CD4-positive, alpha-beta T cell (primary cell): ENCODE data around the gene GALM. TPM values are rescaled to one million over a fixed set of nuclear protein-coding genes. Genes with fewer than 3 reads are reported as not detected.
A peak's percentile ranks its signal among the peaks of the same experiment; 100 is the strongest.
"Not testable (repeated sequence)": the region's sequence is repeated elsewhere in the genome, so short reads cannot be mapped to it uniquely, and the experiment has no call there.

ENCODE experiments used
- ATAC-seq: fragments of 200-7000 bp; cut with Tn5 transposase; one replicate; pipeline ENCODE4 v1.10.0; 2022; ENCODE audit warnings: mild to moderate bottlenecking; ENCODE audit not compliant: poor library complexity
- CTCF ChIA-PET: fragments of 350-600 bp; sonication (Branson Sonifier 250); formaldehyde crosslinking; loops from one replicate; lab custom pipeline; 2021; ENCODE audit warnings: antibody characterized with exemption, inconsistent platforms; lab: Charles Lee
- POLR2A ChIA-PET: fragments of 350-600 bp; sonication (Branson Sonifier 250); formaldehyde crosslinking; loops from one replicate; lab custom pipeline; 2021; ENCODE audit warnings: antibody characterized with exemption, inconsistent platforms; lab: Charles Lee
- DNase-seq, 14 experiments: peaks; one replicate each; pipeline ENCODE4 v3.0.0-alpha.2; 2013 to 2020; ENCODE audit warnings: mixed read lengths in 2 of 14
- H3K27ac ChIP-seq, 2 donors: one replicate each; pipeline versions ENCODE4 v1.5.1 to v1.7.0; 2013; ENCODE audit warnings: low read length in 2 of 2, low read depth in 1 of 2, mild to moderate bottlenecking in 1 of 2
- H3K27me3 ChIP-seq, 2 experiments: 1 replicate in 1 of 2; 2 replicates in 1 of 2; pipeline versions ENCODE4 v1.6.1 to v1.7.0; 2013; ENCODE audit warnings: low read length in 2 of 2, control low read depth in 1 of 2, mild to moderate bottlenecking in 1 of 2, moderate library complexity in 1 of 2; ENCODE audit not compliant: insufficient read depth in 2 of 2, control insufficient read depth in 1 of 2
- H3K36me3 ChIP-seq: one replicate; pipeline ENCODE4 v1.6.1; 2013; ENCODE audit warnings: low read length, control low read depth; ENCODE audit not compliant: insufficient read depth
- H3K4me1 ChIP-seq: one replicate; pipeline ENCODE4 v1.6.1; 2013; ENCODE audit warnings: low read length, control low read depth; ENCODE audit not compliant: insufficient read depth
- H3K4me3 ChIP-seq: one replicate; pipeline ENCODE4 v1.5.1; 2013; ENCODE audit warnings: mild to moderate bottlenecking, low read length, moderate library complexity
- H3K9me3 ChIP-seq, 2 experiments: 1 replicate in 1 of 2; 2 replicates in 1 of 2; pipeline versions ENCODE4 v1.6.1 to v1.7.0; 2013; ENCODE audit warnings: low read length in 2 of 2, mild to moderate bottlenecking in 2 of 2, control low read depth in 1 of 2, moderate library complexity in 1 of 2; ENCODE audit not compliant: control insufficient read depth in 1 of 2, insufficient read depth in 1 of 2
- H3K27ac Mint-ChIP-seq: one replicate; pipeline ENCODE4 v1.8.0; 2020; ENCODE audit warnings: mixed read lengths
- H3K27me3 Mint-ChIP-seq: one replicate; pipeline ENCODE4 v1.8.0; 2021; ENCODE audit warnings: mixed read lengths
- H3K36me3 Mint-ChIP-seq: one replicate; pipeline ENCODE4 v1.8.0; 2021; ENCODE audit warnings: low read depth, mixed read lengths
- H3K4me1 Mint-ChIP-seq: one replicate; pipeline ENCODE4 v1.8.0; 2021; ENCODE audit warnings: low read depth, mixed read lengths
- H3K4me3 Mint-ChIP-seq: one replicate; pipeline ENCODE4 v1.8.0; 2020; ENCODE audit warnings: mild to moderate bottlenecking, mixed read lengths
- H3K9me3 Mint-ChIP-seq: one replicate; pipeline ENCODE4 v1.8.0; 2020; ENCODE audit warnings: mixed read lengths
- CTCF ChIP-seq: fragments of 200-600 bp; IDR thresholded peaks from one replicate; pipeline ENCODE4 v1.8.0; 2022; ENCODE audit warnings: antibody characterized with exemption, mild to moderate bottlenecking
- intact Hi-C, 2 experiments: fragments of 100-400 bp; cut with DNase I in 1 of 2; cut with micrococcal nuclease in 1 of 2; formaldehyde crosslinking; loops; one replicate each; pipeline versions ENCODE4 v1.15.1 to v1.9.0; 2023 to 2025; cut with DNase I, micrococcal nuclease
- total RNA-seq, 174 experiments: library from RNA in 2 of 174; stranded (reverse) in 2 of 174; gene quantifications; one replicate each; pipeline ENCODE4 v1.2.3 and lab custom pipeline; 2021 to 2026

Gene GALM
- total RNA-seq, 2 experiments from 2014 or later: 5.9 to 7.0 TPM

GRCh38 chr2:38671946-38672345, 6.0 kb downstream of the GALM start:
- H3K27me3 ChIP-seq: no peaks in the 10 kb centered on the region
- DNase-seq (no peak), ATAC-seq (no peak)
- H3K36me3 ChIP-seq: peaks cover 16% of the 10 kb centered on the region
- intact Hi-C loops: no loop called here
- ChIA-PET CTCF (interaction anchor here (0.7 to 3.3 kb wide), 5 partner anchors 10 to 90 kb away, joined by 3 to 15 read pairs (median 4); no protein-coding TSS in a partner anchor), POLR2A (interaction anchor here (0.8 to 2.2 kb wide), 4 partner anchors 10 to 79 kb away, joined by 3 to 12 read pairs (median 8); partner anchors contain the start of genes HNRNPLL and SRSF7)
- peaks cover 42% of the 10 kb centered on the region for H3K36me3 Mint-ChIP-seq
- H3K9me3 ChIP-seq: no peaks in the 10 kb centered on the region
- no peak for TF ChIP-seq CTCF
- H3K4me1 ChIP-seq: peaks cover 66% of the 10 kb centered on the region
- H3K27ac Mint-ChIP-seq: peak overlapping the region; percentile 61
- no peaks in the 10 kb centered on the region for H3K9me3 Mint-ChIP-seq
- no peaks in the 10 kb centered on the region for H3K27me3 Mint-ChIP-seq
- H3K4me3 Mint-ChIP-seq: no peak overlapping the region
- peaks cover 68% of the 10 kb centered on the region for H3K4me1 Mint-ChIP-seq
- H3K4me3 ChIP-seq: no peak overlapping the region
- H3K27ac ChIP-seq: peak overlapping the region in 1 of 2 donors; percentile 1

- Histone ChIP-seq H3K27me3 (no peaks in the 10 kb centered on the region), H3K36me3 (peaks cover 24% of the 10 kb centered on the region), H3K27ac (no peak overlapping the region), H3K4me1 (peaks cover 70% of the 10 kb centered on the region), H3K4me3 (no peak overlapping the region), H3K9me3 (no peaks in the 10 kb centered on the region)
- Mint-ChIP-seq H3K4me1 (peaks cover 68% of the 10 kb centered on the region), H3K4me3 (no peak overlapping the region), H3K27ac (peak overlapping the region; percentile 61), H3K36me3 (peaks cover 49% of the 10 kb centered on the region), H3K9me3 (no peaks in the 10 kb centered on the region), H3K27me3 (no peaks in the 10 kb centered on the region)
- ATAC-seq (no peak), DNase-seq (no peak)
- TF ChIP-seq CTCF: no peak
- ChIA-PET CTCF (interaction anchor here (0.8 to 3.3 kb wide), 3 partner anchors 9 to 91 kb away, joined by 3 to 15 read pairs (median 4); no protein-coding TSS in a partner anchor), POLR2A (interaction anchor here (0.8 to 2.2 kb wide), 4 partner anchors 10 to 78 kb away, joined by 3 to 12 read pairs (median 6); partner anchors contain the start of genes HNRNPLL and SRSF7)
- intact Hi-C loops: loop anchor here in 1 of 2 experiments (1.0 kb wide), 1 partner anchor 22 kb away; no protein-coding TSS in a partner anchor
Observed at GRCh38 chr2:38672445-38673391, 6.8 kb downstream of the GALM start.

- TF ChIP-seq CTCF: no peak
- H3K9me3 Mint-ChIP-seq: no peaks in the 10 kb centered on the region
- H3K27me3 ChIP-seq: no peaks in the 10 kb centered on the region
- H3K4me3 Mint-ChIP-seq: no peak overlapping the region
- no peak overlapping the region for H3K4me3 ChIP-seq
- peaks cover 51% of the 10 kb centered on the region for H3K4me1 ChIP-seq
- H3K27ac Mint-ChIP-seq: peak overlapping the region; percentile 45
- H3K4me1 Mint-ChIP-seq: peaks cover 58% of the 10 kb centered on the region
- CTCF ChIA-PET: interaction anchor here (1.8 kb wide), 1 partner anchor 73 kb away, joined by 6 read pairs; no protein-coding TSS in a partner anchor
- H3K9me3 ChIP-seq: no peaks in the 10 kb centered on the region
- no peaks in the 10 kb centered on the region for H3K27me3 Mint-ChIP-seq
- intact Hi-C loops: no loop called here
- no peak for DNase-seq
- peaks cover 73% of the 10 kb centered on the region for H3K36me3 Mint-ChIP-seq
- POLR2A ChIA-PET: interaction anchor here (2.9 kb wide), 1 partner anchor 10 kb away, joined by 13 read pairs; the partner anchor contains the start of gene GALM
- H3K27ac ChIP-seq: no peak overlapping the region
- no peak for ATAC-seq
- peaks cover 53% of the 10 kb centered on the region for H3K36me3 ChIP-seq
Observed at GRCh38 chr2:38676681-38677080, 10.8 kb downstream of the GALM start.

- H3K9me3 ChIP-seq, H3K4me3 ChIP-seq, H3K9me3 Mint-ChIP-seq, DNase-seq, H3K27me3 Mint-ChIP-seq, ATAC-seq, H3K27ac ChIP-seq, H3K27me3 ChIP-seq, H3K4me3 Mint-ChIP-seq: not testable (repeated sequence)
- Mint-ChIP-seq H3K36me3 (peaks cover 89% of the 10 kb centered on the region), H3K4me1 (peaks cover 59% of the 10 kb centered on the region), H3K27ac (peak overlapping the region; percentile 86)
- Histone ChIP-seq H3K4me1 (peaks cover 58% of the 10 kb centered on the region), H3K36me3 (peaks cover 66% of the 10 kb centered on the region)
- intact Hi-C loops: loop anchor here in 1 of 2 experiments (5.0 kb wide), 2 partner anchors 41 to 79 kb away; partner anchors contain the start of gene HNRNPLL
- CTCF ChIA-PET: interaction anchor here (1.6 to 3.0 kb wide), 5 partner anchors 27 to 101 kb away, joined by 5 to 25 read pairs (median 7); no protein-coding TSS in a partner anchor
- POLR2A ChIA-PET: interaction anchor here (0.6 to 2.6 kb wide), 9 partner anchors 9 to 462 kb away, joined by 3 to 19 read pairs (median 6); partner anchors contain the start of gene SRSF7
Observed at GRCh38 chr2:38680868-38681267, 15.0 kb downstream of the GALM start.
